WTC11 (cell line): Measurements from ENCODE around the gene FBXO28. TPM values are rescaled to one million over a fixed set of nuclear protein-coding genes. Genes with fewer than 3 reads are reported as not detected.

Experiments
- ATAC-seq: fragments of 200-7000 bp; cut with Tn5 transposase; 2 replicates; pipeline ENCODE4 v1.10.0; 2021; ENCODE audit warnings: mild to moderate bottlenecking, moderate library complexity
- CTCF ChIA-PET: fragments of 300-600 bp; sonication (Branson Sonifier 250); formaldehyde crosslinking; loops from one replicate; lab custom pipeline; 2021; ENCODE audit warnings: antibody characterized with exemption; lab: Charles Lee
- POLR2A ChIA-PET: fragments of 350-600 bp; sonication (Branson Sonifier 250); formaldehyde crosslinking; loops from one replicate; lab custom pipeline; 2021; ENCODE audit warnings: antibody characterized with exemption; lab: Charles Lee
- DNase-seq: peaks from one replicate; pipeline ENCODE4 v3.0.0; 2021; ENCODE audit warnings: low spot score
- H3K27ac Mint-ChIP-seq: 2 replicates; pipeline ENCODE4 v1.8.0; 2021; ENCODE audit warnings: mixed read lengths
- H3K27me3 Mint-ChIP-seq: 2 replicates; pipeline ENCODE4 v1.8.0; 2021; ENCODE audit warnings: low read depth, mild to moderate bottlenecking, moderate library complexity, mixed read lengths
- H3K36me3 Mint-ChIP-seq: 2 replicates; pipeline ENCODE4 v1.8.0; 2021; ENCODE audit warnings: mixed read lengths
- H3K4me1 Mint-ChIP-seq: 2 replicates; pipeline ENCODE4 v1.8.0; 2022; ENCODE audit warnings: mixed read lengths
- H3K4me3 Mint-ChIP-seq: 2 replicates; pipeline ENCODE4 v1.8.0; 2021; ENCODE audit warnings: mild to moderate bottlenecking, moderate library complexity, mixed read lengths
- H3K9me3 Mint-ChIP-seq: 2 replicates; pipeline ENCODE4 v1.8.0; 2021; ENCODE audit warnings: mixed read lengths
- AFF4 ChIP-seq: sonication (generic); formaldehyde crosslinking; IDR thresholded peaks from 2 replicates; pipeline ENCODE4 v1.8.1; 2023; ENCODE audit warnings: mild to moderate bottlenecking, missing genetic modification reagents, borderline replicate concordance
- ATF1 ChIP-seq: sonication (generic); formaldehyde crosslinking; IDR thresholded peaks from 2 replicates; pipeline ENCODE4 v1.8.1; 2023; ENCODE audit warnings: mild to moderate bottlenecking, moderate library complexity, missing genetic modification reagents
- E2F1 ChIP-seq: sonication (generic); formaldehyde crosslinking; IDR thresholded peaks from 2 replicates; pipeline ENCODE4 v1.8.0; 2022; ENCODE audit warnings: mild to moderate bottlenecking, missing genetic modification reagents
- ELF4 ChIP-seq: sonication (generic); formaldehyde crosslinking; IDR thresholded peaks from 2 replicates; pipeline ENCODE4 v1.8.1; 2022; ENCODE audit warnings: low read depth, mild to moderate bottlenecking, moderate library complexity, missing genetic modification reagents
- EMX1 ChIP-seq: fragments of 250-450 bp; sonication (Bioruptor Pico); IDR thresholded peaks from 2 replicates; pipeline ENCODE4 v1.8.0; 2021; ENCODE audit warnings: mild to moderate bottlenecking
- ESRRA ChIP-seq: sonication (generic); formaldehyde crosslinking; IDR thresholded peaks from 2 replicates; pipeline ENCODE4 v1.8.1; 2022; ENCODE audit warnings: mild to moderate bottlenecking, missing genetic modification reagents, borderline replicate concordance
- HMGA2 ChIP-seq: fragments of 250-450 bp; sonication (Bioruptor Pico); IDR thresholded peaks from 2 replicates; pipeline ENCODE4 v1.4.0; 2021; ENCODE audit warnings: mild to moderate bottlenecking, moderate library complexity
- HMGXB4 ChIP-seq: sonication (generic); formaldehyde crosslinking; IDR thresholded peaks from 2 replicates; pipeline ENCODE4 v1.8.1; 2023; ENCODE audit warnings: mild to moderate bottlenecking, moderate library complexity, missing genetic modification reagents
- JAZF1 ChIP-seq: fragments of 250-450 bp; sonication (Bioruptor Pico); IDR thresholded peaks from 2 replicates; pipeline ENCODE4 v1.9.0; 2021; ENCODE audit warnings: moderate library complexity, mild to moderate bottlenecking, inconsistent platforms
- MXD4 ChIP-seq: fragments of 250-450 bp; sonication (Bioruptor Pico); IDR thresholded peaks from 2 replicates; pipeline ENCODE4 v1.8.0; 2021; ENCODE audit warnings: mild to moderate bottlenecking, moderate library complexity, borderline replicate concordance
- OVOL2 ChIP-seq: fragments of 250-450 bp; sonication (Bioruptor Pico); IDR thresholded peaks from 2 replicates; pipeline ENCODE4 v1.9.0; 2021; ENCODE audit warnings: mild to moderate bottlenecking, borderline replicate concordance
- SMAD3 ChIP-seq: sonication (generic); formaldehyde crosslinking; IDR thresholded peaks from 2 replicates; pipeline ENCODE4 v1.8.0; 2022; ENCODE audit warnings: missing genetic modification reagents, mild to moderate bottlenecking, borderline replicate concordance
- STAT6 ChIP-seq: sonication (generic); formaldehyde crosslinking; conservative IDR thresholded peaks from 2 replicates; pipeline ENCODE4 v1.8.1; 2023; ENCODE audit warnings: mild to moderate bottlenecking, low read depth, missing genetic modification reagents, moderate library complexity
- ZNF416 ChIP-seq: fragments of 250-450 bp; sonication (Bioruptor Pico); IDR thresholded peaks from 2 replicates; pipeline ENCODE4 v1.9.0; 2021; ENCODE audit warnings: mild to moderate bottlenecking, inconsistent platforms
- ZNF512 ChIP-seq: sonication (generic); formaldehyde crosslinking; IDR thresholded peaks from 2 replicates; pipeline ENCODE4 v1.8.1; 2022; ENCODE audit warnings: missing genetic modification reagents, borderline replicate concordance
- total RNA-seq: library from RNA; stranded (reverse); gene quantifications from 3 replicates; pipeline ENCODE4 v1.2.3, GENCODE V29; 2021
- TF ChIP-seq, protein P1 (sequence below): fragments of 250-450 bp; sonication (Bioruptor Pico); IDR thresholded peaks from 2 replicates; pipeline ENCODE4 v1.9.0; 2021; ENCODE audit warnings: moderate library complexity, mild to moderate bottlenecking, inconsistent platforms, borderline replicate concordance
- TF ChIP-seq, protein P2 (sequence below): fragments of 250-450 bp; sonication (Bioruptor Pico); IDR thresholded peaks from 2 replicates; pipeline ENCODE4 v1.9.0; 2021; ENCODE audit warnings: mild to moderate bottlenecking, borderline replicate concordance
- TF ChIP-seq, protein P3 (sequence below): fragments of 250-450 bp; sonication (Bioruptor Pico); IDR thresholded peaks from 2 replicates; pipeline ENCODE4 v1.9.0; 2021; ENCODE audit warnings: mild to moderate bottlenecking

Gene FBXO28
- total RNA-seq, 1 experiment from 2014 or later = 36.8 TPM

DNA sequence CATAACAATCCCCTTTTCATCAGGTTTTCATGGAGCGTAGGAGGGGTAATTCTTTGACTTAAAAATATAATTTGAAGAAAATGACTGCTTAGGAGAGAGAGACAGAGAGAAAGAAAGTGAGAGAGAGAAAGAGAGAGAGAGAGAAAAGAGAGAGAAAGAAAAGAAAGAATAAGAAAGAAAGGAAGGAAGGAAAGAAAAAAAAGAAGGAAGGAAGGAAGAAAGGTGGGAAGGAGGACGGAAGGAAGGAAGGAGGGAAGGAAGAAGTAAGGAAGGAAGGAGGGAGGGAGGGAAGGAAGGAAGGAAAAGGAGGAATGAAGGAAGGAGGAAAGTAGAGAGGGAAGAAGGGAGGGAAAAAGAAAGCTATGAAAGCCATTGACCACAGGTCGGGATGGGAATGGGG is 58.3 kb downstream of the FBXO28 start:
- Mint-ChIP-seq H3K36me3 (peaks cover 6% of the 10 kb centered on the region), H3K27me3 (peaks cover 4% of the 10 kb centered on the region), H3K4me1 (peaks cover 25% of the 10 kb centered on the region), H3K4me3 (no peak overlapping the region), H3K9me3 (peaks cover 9% of the 10 kb centered on the region), H3K27ac (no peak overlapping the region)
- ATAC-seq (no peak), DNase-seq (no peak)
- POLR2A ChIA-PET = no interaction called here
- CTCF ChIA-PET = interaction anchor here (0.6 kb wide), 1 partner anchor 26 kb away, joined by 3 read pairs; no protein-coding TSS in a partner anchor
- TF ChIP-seq HMGA2 (CRISPR knock-in tag) = no peak
- no peak for TF ChIP-seq ELF4 (CRISPR knock-in tag)
- no peak for TF ChIP-seq ZNF416 (CRISPR knock-in tag)
- TF ChIP-seq, protein P1, sequence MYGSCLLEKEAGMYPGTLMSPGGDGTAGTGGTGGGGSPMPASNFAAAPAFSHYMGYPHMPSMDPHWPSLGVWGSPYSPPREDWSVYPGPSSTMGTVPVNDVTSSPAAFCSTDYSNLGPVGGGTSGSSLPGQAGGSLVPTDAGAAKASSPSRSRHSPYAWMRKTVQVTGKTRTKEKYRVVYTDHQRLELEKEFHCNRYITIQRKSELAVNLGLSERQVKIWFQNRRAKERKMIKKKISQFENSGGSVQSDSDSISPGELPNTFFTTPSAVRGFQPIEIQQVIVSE = no peak
- no peak for TF ChIP-seq E2F1 (CRISPR knock-in tag)
- TF ChIP-seq OVOL2 (CRISPR knock-in tag) = no peak
- TF ChIP-seq SMAD3 = no peak
- no peak for TF ChIP-seq STAT6 (CRISPR knock-in tag)
- TF ChIP-seq ATF1 (CRISPR knock-in tag) = no peak
- TF ChIP-seq, protein P2, sequence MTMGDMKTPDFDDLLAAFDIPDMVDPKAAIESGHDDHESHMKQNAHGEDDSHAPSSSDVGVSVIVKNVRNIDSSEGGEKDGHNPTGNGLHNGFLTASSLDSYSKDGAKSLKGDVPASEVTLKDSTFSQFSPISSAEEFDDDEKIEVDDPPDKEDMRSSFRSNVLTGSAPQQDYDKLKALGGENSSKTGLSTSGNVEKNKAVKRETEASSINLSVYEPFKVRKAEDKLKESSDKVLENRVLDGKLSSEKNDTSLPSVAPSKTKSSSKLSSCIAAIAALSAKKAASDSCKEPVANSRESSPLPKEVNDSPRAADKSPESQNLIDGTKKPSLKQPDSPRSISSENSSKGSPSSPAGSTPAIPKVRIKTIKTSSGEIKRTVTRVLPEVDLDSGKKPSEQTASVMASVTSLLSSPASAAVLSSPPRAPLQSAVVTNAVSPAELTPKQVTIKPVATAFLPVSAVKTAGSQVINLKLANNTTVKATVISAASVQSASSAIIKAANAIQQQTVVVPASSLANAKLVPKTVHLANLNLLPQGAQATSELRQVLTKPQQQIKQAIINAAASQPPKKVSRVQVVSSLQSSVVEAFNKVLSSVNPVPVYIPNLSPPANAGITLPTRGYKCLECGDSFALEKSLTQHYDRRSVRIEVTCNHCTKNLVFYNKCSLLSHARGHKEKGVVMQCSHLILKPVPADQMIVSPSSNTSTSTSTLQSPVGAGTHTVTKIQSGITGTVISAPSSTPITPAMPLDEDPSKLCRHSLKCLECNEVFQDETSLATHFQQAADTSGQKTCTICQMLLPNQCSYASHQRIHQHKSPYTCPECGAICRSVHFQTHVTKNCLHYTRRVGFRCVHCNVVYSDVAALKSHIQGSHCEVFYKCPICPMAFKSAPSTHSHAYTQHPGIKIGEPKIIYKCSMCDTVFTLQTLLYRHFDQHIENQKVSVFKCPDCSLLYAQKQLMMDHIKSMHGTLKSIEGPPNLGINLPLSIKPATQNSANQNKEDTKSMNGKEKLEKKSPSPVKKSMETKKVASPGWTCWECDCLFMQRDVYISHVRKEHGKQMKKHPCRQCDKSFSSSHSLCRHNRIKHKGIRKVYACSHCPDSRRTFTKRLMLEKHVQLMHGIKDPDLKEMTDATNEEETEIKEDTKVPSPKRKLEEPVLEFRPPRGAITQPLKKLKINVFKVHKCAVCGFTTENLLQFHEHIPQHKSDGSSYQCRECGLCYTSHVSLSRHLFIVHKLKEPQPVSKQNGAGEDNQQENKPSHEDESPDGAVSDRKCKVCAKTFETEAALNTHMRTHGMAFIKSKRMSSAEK (CRISPR knock-in tag) = no peak
- no peak for TF ChIP-seq ZNF512 (CRISPR knock-in tag)
- no peak for TF ChIP-seq ESRRA (CRISPR knock-in tag)
- TF ChIP-seq EMX1 (CRISPR knock-in tag) = no peak

DNA sequence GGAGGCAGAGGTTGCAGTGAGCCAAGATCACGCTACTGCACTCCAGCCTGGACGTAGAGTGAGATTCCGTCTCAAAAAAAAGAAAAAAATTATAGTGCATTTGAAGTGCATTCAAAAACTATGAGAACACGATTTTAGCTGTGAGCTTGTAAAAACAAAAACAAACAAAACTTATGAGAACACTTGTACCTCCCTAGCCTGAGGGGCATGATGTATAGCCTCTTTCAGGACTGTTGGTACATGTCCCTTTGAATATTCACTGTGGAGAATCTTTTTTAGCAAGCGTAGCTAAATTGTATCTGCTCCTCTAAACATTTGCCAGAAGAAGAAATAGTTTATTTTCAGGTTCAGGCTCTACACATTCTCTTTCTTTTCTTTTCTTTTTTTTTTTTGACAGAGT is 59.6 kb downstream of the FBXO28 start:
- no peak for DNase-seq
- peaks cover 4% of the 10 kb centered on the region for H3K27me3 Mint-ChIP-seq
- no peak for ATAC-seq
- ChIA-PET POLR2A (no interaction called here), CTCF (no interaction called here)
- H3K27ac Mint-ChIP-seq = no peak overlapping the region
- H3K9me3 Mint-ChIP-seq = peaks cover 9% of the 10 kb centered on the region
- H3K4me1 Mint-ChIP-seq = peaks cover 25% of the 10 kb centered on the region
- TF ChIP-seq JAZF1 (CRISPR knock-in tag) (no peak), AFF4 (CRISPR knock-in tag) (no peak), MXD4 (CRISPR knock-in tag) (no peak), ATF1 (CRISPR knock-in tag) (no peak), HMGXB4 (CRISPR knock-in tag) (no peak)
- TF ChIP-seq, protein P3, sequence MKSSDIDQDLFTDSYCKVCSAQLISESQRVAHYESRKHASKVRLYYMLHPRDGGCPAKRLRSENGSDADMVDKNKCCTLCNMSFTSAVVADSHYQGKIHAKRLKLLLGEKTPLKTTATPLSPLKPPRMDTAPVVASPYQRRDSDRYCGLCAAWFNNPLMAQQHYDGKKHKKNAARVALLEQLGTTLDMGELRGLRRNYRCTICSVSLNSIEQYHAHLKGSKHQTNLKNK (CRISPR knock-in tag) = no peak
- no peak overlapping the region for H3K4me3 Mint-ChIP-seq
- peaks cover 6% of the 10 kb centered on the region for H3K36me3 Mint-ChIP-seq
